K562 (cell line): ENCODE data around the gene MOB1A. TPM values are rescaled to one million over a fixed set of nuclear protein-coding genes. Genes with fewer than 3 reads are reported as not detected.

Source experiments
- BACH1 ChIP-seq: fragments of 200-800 bp; sonication (Bioruptor generic); IDR thresholded peaks from 2 replicates; pipeline ENCODE4 v1.6.1; 2016; ENCODE audit warnings: missing genetic modification characterization, missing compliant biosample characterization
- CCNT2 ChIP-seq: IDR thresholded peaks from 2 replicates; pipeline ENCODE4 v1.6.1; 2011; ENCODE audit warnings: borderline replicate concordance, low read depth, mild to moderate bottlenecking, moderate library complexity, mixed read lengths, low read length; ENCODE audit not compliant: insufficient read length; ENCODE audit errors: extremely low read depth
- EP300 ChIP-seq: IDR thresholded peaks from 2 replicates; pipeline ENCODE4 v1.6.1; 2012; ENCODE audit warnings: low read length, improper control_type of control experiment
- ERF ChIP-seq: fragments of 450-650 bp; formaldehyde crosslinking; IDR thresholded peaks from 2 replicates; pipeline ENCODE4 v1.4.0; 2020; ENCODE audit warnings: mild to moderate bottlenecking, mixed read lengths
- GTF2E2 ChIP-seq: fragments of 200-800 bp; sonication (Bioruptor generic); IDR thresholded peaks from 2 replicates; pipeline ENCODE4 v1.6.1; 2016; ENCODE audit warnings: missing genetic modification characterization, missing compliant biosample characterization
- HNRNPL ChIP-seq: fragments of 200-400 bp; formaldehyde crosslinking; IDR thresholded peaks from 2 replicates; pipeline ENCODE4 v1.6.1; 2017; ENCODE audit warnings: low read depth, mild to moderate bottlenecking, low read length
- JUNB ChIP-seq: fragments of 450-650 bp; formaldehyde crosslinking; conservative IDR thresholded peaks from 2 replicates; pipeline ENCODE4 v1.4.0; 2020; ENCODE audit warnings: mild to moderate bottlenecking
- MECOM ChIP-seq: fragments of 250-450 bp; sonication (Bioruptor Pico); IDR thresholded peaks from 2 replicates; pipeline ENCODE4 v1.8.0; 2022; ENCODE audit warnings: inconsistent platforms
- NRF1 ChIP-seq, 2 experiments: fragments of 450-650 bp; IDR thresholded peaks in 1 of 2; conservative IDR thresholded peaks in 1 of 2; 2 replicates each; pipeline ENCODE4 v1.6.1; 2014; ENCODE audit warnings: mild to moderate bottlenecking in 2 of 2
- PHB2 ChIP-seq: fragments of 450-650 bp; IDR thresholded peaks from 2 replicates; pipeline ENCODE4 v1.6.1; 2017; ENCODE audit warnings: low read depth
- SAP30 ChIP-seq: fragments of 200-600 bp; sonication (generic); IDR thresholded peaks from 2 replicates; pipeline ENCODE4 v1.6.1; 2012; ENCODE audit warnings: borderline replicate concordance, low read depth, mild to moderate bottlenecking, moderate library complexity, low read length, control low read depth, inconsistent platforms; ENCODE audit not compliant: insufficient read depth, poor library complexity, severe bottlenecking
- SLC30A9 ChIP-seq: fragments of 250-450 bp; sonication (Bioruptor Pico); IDR thresholded peaks from 2 replicates; pipeline ENCODE4 v1.8.0; 2022; ENCODE audit warnings: mild to moderate bottlenecking, moderate library complexity
- STAT5B ChIP-seq: fragments of 250-450 bp; sonication (Bioruptor Pico); IDR thresholded peaks from 2 replicates; pipeline ENCODE4 v1.8.0; 2021; ENCODE audit warnings: mild to moderate bottlenecking, inconsistent platforms
- SUPT5H ChIP-seq: fragments of 450-650 bp; IDR thresholded peaks from 2 replicates; pipeline ENCODE4 v1.6.1; 2016
- TCF3 ChIP-seq: sonication (generic); formaldehyde crosslinking; IDR thresholded peaks from 2 replicates; pipeline ENCODE4 v1.4.0; 2020; ENCODE audit warnings: mild to moderate bottlenecking, missing genetic modification reagents
- ZNF217 ChIP-seq: sonication (generic); formaldehyde crosslinking; IDR thresholded peaks from 2 replicates; pipeline ENCODE4 v1.8.0; 2022; ENCODE audit warnings: mild to moderate bottlenecking, missing genetic modification reagents
- ZNF696 ChIP-seq: fragments of 250-450 bp; sonication (Bioruptor Pico); conservative IDR thresholded peaks from 2 replicates; pipeline ENCODE4 v1.4.0; 2020; ENCODE audit warnings: mild to moderate bottlenecking, moderate library complexity
- ZNF76 ChIP-seq: fragments of 250-450 bp; sonication (Bioruptor Pico); IDR thresholded peaks from 2 replicates; pipeline ENCODE4 v1.4.0; 2020; ENCODE audit warnings: mild to moderate bottlenecking, moderate library complexity, borderline replicate concordance
- ZNF778 ChIP-seq: fragments of 450-650 bp; formaldehyde crosslinking; IDR thresholded peaks from 2 replicates; pipeline ENCODE4 v1.4.0; 2020; ENCODE audit warnings: mild to moderate bottlenecking, moderate library complexity
- polyA plus RNA-seq, 8 experiments: library from polyadenylated mRNA; depleted of rRNA in 4 of 8; stranded (reverse) in 5 of 8; unstranded in 3 of 8; fragments of >200 nt; fragmentation: Nextera tagmentation in 2 of 8; fragmentation: Illumina TruSeq in 1 of 8; extraction: Ambion mirVana in 2 of 8; extraction: Trizol in 1 of 8; gene quantifications; 2 replicates each; pipeline versions ENCODE4 v1.2.1 to v1.2.3, GENCODE V29; 2011 to 2014; ENCODE audit warnings: inconsistent platforms in 1 of 8, missing spikeins in 1 of 8
- total RNA-seq, 7 experiments: library from RNA; depleted of rRNA in 6 of 7; stranded (reverse); fragments of >200 nt in 6 of 7; fragmentation: Illumina TruSeq in 2 of 7; extraction: Trizol in 2 of 7; gene quantifications; 2 replicates each; pipeline versions ENCODE4 v1.2.1 to v1.2.3, GENCODE V29; 2011 to 2021; ENCODE audit warnings: low replicate concordance in 1 of 7
- TF ChIP-seq, protein P1 (sequence below): fragments of 450-650 bp; IDR thresholded peaks from 2 replicates; pipeline ENCODE4 v1.6.1; 2016
- TF ChIP-seq, protein P2 (sequence below): sonication (generic); formaldehyde crosslinking; IDR thresholded peaks from 2 replicates; pipeline ENCODE4 v1.8.0; 2022; ENCODE audit warnings: missing genetic modification reagents, mild to moderate bottlenecking, moderate library complexity, borderline replicate concordance
- TF ChIP-seq, protein P3 (sequence below): fragments of 250-450 bp; sonication (Bioruptor Pico); IDR thresholded peaks from 2 replicates; pipeline ENCODE4 v1.8.0; 2022; ENCODE audit warnings: moderate library complexity, mild to moderate bottlenecking, inconsistent platforms
- TF ChIP-seq, protein P4 (sequence below), 2 experiments: fragments of 450-650 bp; conservative IDR thresholded peaks; 2 replicates each; pipeline ENCODE4 v1.6.1; 2017; ENCODE audit warnings: mild to moderate bottlenecking in 2 of 2, moderate library complexity in 2 of 2

The MOB1A gene
- total and polyA plus RNA-seq, 9 of the 15 experiments (the other 6 are each of a cell fraction or from before 2014, with no cell fraction given), result 24.8 to 100 (median 60.2) TPM

DNA sequence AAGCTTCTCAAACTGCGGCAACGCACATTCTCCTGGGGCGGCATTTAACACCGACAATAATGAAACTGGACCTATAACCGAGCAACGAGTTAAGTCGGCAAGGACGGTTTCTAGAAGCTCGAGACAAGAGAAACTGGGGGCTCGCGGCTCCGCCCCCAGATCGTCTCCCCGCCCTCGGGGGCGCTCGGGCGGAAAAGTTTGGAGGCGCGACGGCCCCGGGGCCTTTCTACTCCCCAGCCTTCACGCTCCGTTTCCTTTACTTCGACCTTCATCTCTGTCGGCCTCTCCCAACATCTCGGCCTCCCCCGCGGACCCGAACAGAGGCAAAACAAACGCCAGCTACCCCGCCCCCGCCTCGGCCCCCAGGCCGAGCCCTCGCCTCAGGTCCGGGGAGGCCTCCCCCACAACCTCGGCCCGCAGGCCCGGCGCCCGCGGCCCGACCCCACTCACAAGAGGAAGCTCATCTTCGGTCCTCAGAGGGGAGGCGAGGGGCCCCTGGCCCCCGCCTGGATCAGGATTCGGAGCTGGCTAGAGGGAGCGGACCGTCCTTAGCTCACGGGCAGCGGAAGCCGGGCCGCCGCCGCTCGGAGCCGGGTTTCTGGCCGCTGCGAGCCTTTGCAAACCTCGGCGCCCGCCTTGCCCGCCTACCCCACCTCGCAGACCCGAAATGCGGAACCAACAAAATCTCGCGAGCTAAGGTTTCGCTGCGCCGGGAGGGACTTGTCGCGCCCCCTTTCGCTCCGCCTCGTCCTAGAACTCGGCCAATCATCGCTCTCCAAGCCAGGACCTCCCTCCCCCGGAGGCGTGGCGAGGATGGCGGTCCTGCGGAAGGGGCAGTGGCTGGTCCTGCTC, at the start of gene MOB1A (continued):
- TF ChIP-seq, protein P1, sequence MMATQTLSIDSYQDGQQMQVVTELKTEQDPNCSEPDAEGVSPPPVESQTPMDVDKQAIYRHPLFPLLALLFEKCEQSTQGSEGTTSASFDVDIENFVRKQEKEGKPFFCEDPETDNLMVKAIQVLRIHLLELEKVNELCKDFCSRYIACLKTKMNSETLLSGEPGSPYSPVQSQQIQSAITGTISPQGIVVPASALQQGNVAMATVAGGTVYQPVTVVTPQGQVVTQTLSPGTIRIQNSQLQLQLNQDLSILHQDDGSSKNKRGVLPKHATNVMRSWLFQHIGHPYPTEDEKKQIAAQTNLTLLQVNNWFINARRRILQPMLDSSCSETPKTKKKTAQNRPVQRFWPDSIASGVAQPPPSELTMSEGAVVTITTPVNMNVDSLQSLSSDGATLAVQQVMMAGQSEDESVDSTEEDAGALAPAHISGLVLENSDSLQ, result peak; percentile 52
- TF ChIP-seq ZNF217 (CRISPR knock-in tag) (no peak), ZNF76 (CRISPR knock-in tag) (no peak), SUPT5H (peak; percentile 88), CCNT2 (peak; percentile 74), MECOM (CRISPR knock-in tag) (no peak), ZNF696 (CRISPR knock-in tag) (no peak), GTF2E2 (peak; percentile 87), ZNF778 (CRISPR knock-in tag) (no peak), ERF (CRISPR knock-in tag) (0 out of 2 replicates have a peak, but pooled peaks have one; percentile 18), HNRNPL (peak; percentile 74), JUNB (no peak), BACH1 (tag) (no peak), TCF3 (CRISPR knock-in tag) (no peak), PHB2 (no peak), NRF1 (conservative IDR thresholded peaks at IDR 0.05 in 1 of 2, IDR thresholded peaks at IDR 0.05 in 1 of 2) (peak; percentile 89 to 91), STAT5B (CRISPR knock-in tag) (no peak), SLC30A9 (CRISPR knock-in tag) (no peak), EP300 (no peak), SAP30 (peak; percentile 49)
- TF ChIP-seq, protein P2, sequence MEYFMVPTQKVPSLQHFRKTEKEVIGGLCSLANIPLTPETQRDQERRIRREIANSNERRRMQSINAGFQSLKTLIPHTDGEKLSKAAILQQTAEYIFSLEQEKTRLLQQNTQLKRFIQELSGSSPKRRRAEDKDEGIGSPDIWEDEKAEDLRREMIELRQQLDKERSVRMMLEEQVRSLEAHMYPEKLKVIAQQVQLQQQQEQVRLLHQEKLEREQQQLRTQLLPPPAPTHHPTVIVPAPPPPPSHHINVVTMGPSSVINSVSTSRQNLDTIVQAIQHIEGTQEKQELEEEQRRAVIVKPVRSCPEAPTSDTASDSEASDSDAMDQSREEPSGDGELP (CRISPR knock-in tag), result peak; percentile 44; the same call in 1 of the 2 replicates
- TF ChIP-seq, protein P3, sequence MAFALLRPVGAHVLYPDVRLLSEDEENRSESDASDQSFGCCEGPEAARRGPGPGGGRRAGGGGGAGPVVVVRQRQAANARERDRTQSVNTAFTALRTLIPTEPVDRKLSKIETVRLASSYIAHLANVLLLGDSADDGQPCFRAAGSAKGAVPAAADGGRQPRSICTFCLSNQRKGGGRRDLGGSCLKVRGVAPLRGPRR (CRISPR knock-in tag), result no peak
- TF ChIP-seq, protein P4, sequence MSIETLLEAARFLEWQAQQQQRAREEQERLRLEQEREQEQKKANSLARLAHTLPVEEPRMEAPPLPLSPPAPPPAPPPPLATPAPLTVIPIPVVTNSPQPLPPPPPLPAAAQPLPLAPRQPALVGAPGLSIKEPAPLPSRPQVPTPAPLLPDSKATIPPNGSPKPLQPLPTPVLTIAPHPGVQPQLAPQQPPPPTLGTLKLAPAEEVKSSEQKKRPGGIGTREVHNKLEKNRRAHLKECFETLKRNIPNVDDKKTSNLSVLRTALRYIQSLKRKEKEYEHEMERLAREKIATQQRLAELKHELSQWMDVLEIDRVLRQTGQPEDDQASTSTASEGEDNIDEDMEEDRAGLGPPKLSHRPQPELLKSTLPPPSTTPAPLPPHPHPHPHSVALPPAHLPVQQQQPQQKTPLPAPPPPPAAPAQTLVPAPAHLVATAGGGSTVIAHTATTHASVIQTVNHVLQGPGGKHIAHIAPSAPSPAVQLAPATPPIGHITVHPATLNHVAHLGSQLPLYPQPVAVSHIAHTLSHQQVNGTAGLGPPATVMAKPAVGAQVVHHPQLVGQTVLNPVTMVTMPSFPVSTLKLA (conservative IDR thresholded peaks at IDR 0.05), result peak; percentile 34 to 77; a peak in 2 of 4 replicates
